DND-41 (cell line): ENCODE data around the gene FADS2.

Experiments
- ATAC-seq: fragments of 200-7000 bp; cut with Tn5 transposase; 3 replicates; pipeline ENCODE4 v1.9.1; 2021; ENCODE audit warnings: low read depth; ENCODE audit not compliant: insufficient read depth
- DNase-seq: peaks from one replicate; pipeline ENCODE4 v3.0.0-alpha.2; 2020
- H2AFZ ChIP-seq: 2 replicates; pipeline ENCODE4 v1.6.0; 2012; ENCODE audit warnings: low read depth, low read length
- H3K27ac ChIP-seq: 2 replicates; pipeline ENCODE4 v1.5.1; 2012; ENCODE audit warnings: low read length, inconsistent platforms
- H3K27me3 ChIP-seq: fragments of 200-600 bp; sonication (generic); 2 replicates; pipeline ENCODE4 v1.6.0; 2012; ENCODE audit warnings: low read length, mild to moderate bottlenecking, inconsistent platforms; ENCODE audit not compliant: insufficient read depth, poor library complexity
- H3K36me3 ChIP-seq: 2 replicates; pipeline ENCODE4 v1.5.1; 2012; ENCODE audit warnings: low read length, inconsistent platforms; ENCODE audit not compliant: insufficient read depth
- H3K4me1 ChIP-seq: 2 replicates; pipeline ENCODE4 v1.5.1; 2012; ENCODE audit warnings: mild to moderate bottlenecking, low read length; ENCODE audit not compliant: insufficient read depth
- H3K4me2 ChIP-seq: 2 replicates; pipeline ENCODE4 v1.6.0; 2012; ENCODE audit warnings: mild to moderate bottlenecking, moderate library complexity, low read length, inconsistent platforms; ENCODE audit not compliant: insufficient read depth
- H3K4me3 ChIP-seq, 2 experiments: fragments of 200-600 bp in 1 of 2; shearing (Covaris generic) in 1 of 2; 2 replicates each; pipeline ENCODE4 v1.5.1; 2012 to 2016; ENCODE audit warnings: inconsistent platforms in 2 of 2, low read length in 2 of 2, mild to moderate bottlenecking in 2 of 2, low read depth in 1 of 2, moderate library complexity in 1 of 2
- H3K79me2 ChIP-seq: 2 replicates; pipeline ENCODE4 v1.6.0; 2012; ENCODE audit warnings: low read length, inconsistent platforms; ENCODE audit not compliant: insufficient read depth
- H3K9ac ChIP-seq: 2 replicates; pipeline ENCODE4 v1.6.0; 2012; ENCODE audit warnings: low read depth, mild to moderate bottlenecking, inconsistent platforms, low read length, moderate library complexity
- H3K9me3 ChIP-seq: 2 replicates; pipeline ENCODE4 v1.5.1; 2012; ENCODE audit warnings: low read length, moderate library complexity, mild to moderate bottlenecking, inconsistent platforms; ENCODE audit not compliant: insufficient read depth, severe bottlenecking
- H4K20me1 ChIP-seq: 2 replicates; pipeline ENCODE4 v1.6.0; 2012; ENCODE audit warnings: low read length; ENCODE audit not compliant: insufficient read depth
- CTCF ChIP-seq: IDR thresholded peaks from 2 replicates; pipeline ENCODE4 v1.5.1; 2012; ENCODE audit warnings: borderline replicate concordance, low read length, moderate library complexity, mild to moderate bottlenecking; ENCODE audit not compliant: poor library complexity, severe bottlenecking; ENCODE audit errors: extremely low read depth
- EZH2 ChIP-seq: IDR thresholded peaks from 3 replicates; pipeline ENCODE4 v1.6.1; 2012; ENCODE audit warnings: borderline replicate concordance, low read depth, mild to moderate bottlenecking, moderate library complexity, low read length, inconsistent platforms; ENCODE audit not compliant: severe bottlenecking

FADS2 gene

DNA sequence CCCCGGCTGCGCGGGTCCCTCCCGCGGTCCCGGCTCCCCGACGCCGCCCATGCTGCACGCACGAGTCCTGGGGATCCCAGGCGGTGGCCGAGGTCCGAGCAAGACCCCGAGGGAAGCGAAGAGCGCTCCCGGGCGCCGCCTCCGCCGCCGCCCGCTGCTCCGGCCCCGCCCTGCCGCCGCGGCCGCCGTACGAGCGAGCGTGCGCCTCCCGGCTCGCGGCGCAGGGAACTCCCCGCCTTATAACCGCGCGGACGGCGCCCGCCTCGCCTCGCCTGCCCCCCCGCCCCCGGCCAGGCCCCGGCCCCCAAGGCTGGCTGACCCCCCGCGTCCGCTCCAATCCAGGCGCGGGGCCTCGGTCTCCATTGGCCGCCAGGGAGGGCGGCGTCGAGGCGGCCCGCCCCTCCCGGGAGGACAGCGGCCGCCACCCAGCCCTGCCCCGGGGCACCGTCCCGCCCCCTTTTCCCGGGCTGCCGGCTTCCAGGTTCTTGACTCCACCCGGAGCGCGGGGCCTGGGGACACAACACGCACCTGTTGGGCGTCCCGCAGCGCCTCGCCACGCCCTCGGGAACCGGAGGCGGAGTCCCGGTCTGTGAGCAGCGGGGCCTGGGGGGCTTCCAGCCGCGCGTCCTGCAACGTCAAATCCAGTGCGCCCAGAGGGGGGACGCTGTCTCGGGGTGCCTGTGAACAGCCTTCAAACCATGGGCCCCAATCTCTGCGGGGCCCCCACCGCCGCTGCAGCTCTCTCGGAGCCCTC lies 63.4 kb downstream of the FADS2 start, which contains the start of gene FADS3:
Gene FADS3 (minus strand): TSS at position 215 of the 754 bp plus-strand sequence. CDS start 164 bp downstream, at position 51.
- H4K20me1 ChIP-seq: peaks cover 3% of the 10 kb centered on the region; the same call in 1 of the 2 replicates
- TF ChIP-seq EZH2 (no peak), CTCF (no peak)
- H3K4me3 ChIP-seq: peak within 1 kb of the TSS; percentile 16 to 59; a peak in 3 of 4 replicates
- H3K4me1 ChIP-seq: peaks cover 22% of the 10 kb centered on the region
- H2AFZ ChIP-seq: peak within 1 kb of the TSS; percentile 66
- peaks cover 4% of the 10 kb centered on the region for H3K27me3 ChIP-seq
- no peaks in the 10 kb centered on the region for H3K79me2 ChIP-seq
- H3K36me3 ChIP-seq: no peaks in the 10 kb centered on the region
- ATAC-seq (peak; percentile 82), DNase-seq (peak; percentile 76)
- H3K4me2 ChIP-seq: peak within 1 kb of the TSS; percentile 86
- H3K27ac ChIP-seq: no peak within 1 kb of the TSS; the same call in 1 of the 2 replicates
- H3K9ac ChIP-seq: peak within 1 kb of the TSS; percentile 62
- H3K9me3 ChIP-seq: no peaks in the 10 kb centered on the region

DNA sequence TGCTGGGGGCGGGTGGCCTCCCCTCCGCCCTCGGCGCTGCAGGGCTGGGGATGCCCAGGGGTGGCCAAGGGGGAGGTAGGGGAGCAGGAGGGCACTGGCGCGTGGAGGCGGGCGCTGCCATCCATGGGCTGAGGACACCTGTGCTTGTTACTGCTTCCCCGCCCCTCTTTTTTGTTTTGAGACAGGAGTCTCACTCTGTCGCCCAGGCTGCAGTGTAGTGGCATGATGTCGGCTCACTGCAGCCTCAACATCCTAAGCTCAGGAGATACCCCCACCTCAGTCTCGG lies 63.9 kb downstream of the FADS2 start:
- peak; percentile 58 for ATAC-seq
- no peaks in the 10 kb centered on the region for H3K79me2 ChIP-seq
- H3K36me3 ChIP-seq: no peaks in the 10 kb centered on the region
- no peak for DNase-seq
- H4K20me1 ChIP-seq: peaks cover 3% of the 10 kb centered on the region; the same call in 1 of the 2 replicates
- H3K4me3 ChIP-seq: peak overlapping the region in 1 of 2 experiments; percentile 59; a peak in 1 of 4 replicates
- TF ChIP-seq CTCF (peak; percentile 20), EZH2 (no peak)
- H3K4me2 ChIP-seq: peak overlapping the region; percentile 86
- H3K27me3 ChIP-seq: peaks cover 4% of the 10 kb centered on the region
- H3K9ac ChIP-seq: peak overlapping the region; percentile 62; the same call in 1 of the 2 replicates
- peak overlapping the region; percentile 66 for H2AFZ ChIP-seq
- peaks cover 22% of the 10 kb centered on the region for H3K4me1 ChIP-seq
- H3K9me3 ChIP-seq: no peaks in the 10 kb centered on the region
- no peak overlapping the region for H3K27ac ChIP-seq

DNA sequence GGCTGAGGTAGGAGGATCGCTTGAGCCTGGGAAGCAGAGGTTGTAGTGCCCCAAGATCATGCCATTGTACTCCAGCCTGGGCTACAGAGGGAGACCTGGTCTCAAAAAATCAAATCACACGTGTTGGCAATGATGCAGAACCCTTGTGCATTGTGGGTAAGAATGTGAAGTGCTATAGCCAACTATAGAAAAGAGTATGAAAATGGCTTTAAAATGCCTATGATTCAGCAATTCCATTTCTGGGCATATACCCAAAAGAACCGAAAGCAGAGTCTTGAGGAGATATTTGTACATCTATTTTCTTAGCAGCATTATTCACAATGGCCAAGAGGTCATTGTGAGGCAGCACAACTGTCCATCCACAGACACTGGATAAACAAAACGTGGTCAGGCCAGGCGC lies 65.9 kb downstream of the FADS2 start:
- Histone ChIP-seq H3K4me1 (peaks cover 25% of the 10 kb centered on the region), H3K4me3 (no peak overlapping the region), H3K9ac (no peak overlapping the region), H3K27me3 (peaks cover 4% of the 10 kb centered on the region), H3K79me2 (no peaks in the 10 kb centered on the region), H3K36me3 (no peaks in the 10 kb centered on the region), H3K4me2 (no peak overlapping the region), H2AFZ (no peak overlapping the region), H3K27ac (no peak overlapping the region), H4K20me1 (no peaks in the 10 kb centered on the region; the same call in 1 of the 2 replicates), H3K9me3 (no peaks in the 10 kb centered on the region)
- TF ChIP-seq CTCF (no peak), EZH2 (no peak)
- ATAC-seq (no peak), DNase-seq (no peak)
